Panc1 (cell line): ENCODE results near the gene MYLK. TPM values are rescaled to one million over a fixed set of nuclear protein-coding genes. Genes with fewer than 3 reads are reported as not detected.

Source experiments
- ATAC-seq: fragments of 200-7000 bp; cut with Tn5 transposase; 2 replicates; pipeline ENCODE4 v1.9.1; 2020; ENCODE audit warnings: mild to moderate bottlenecking, moderate library complexity
- BruUV-seq: library from RNA; stranded (reverse); fragments of 400-500 nt; replicated peaks from 2 replicates; lab custom pipeline; 2021; lab: Mats Ljungman, UMichigan
- CTCF ChIA-PET: fragments of 300-600 bp; sonication (Branson Sonifier 250); formaldehyde crosslinking; loops from one replicate; lab custom pipeline; 2022; ENCODE audit warnings: antibody characterized with exemption; lab: Charles Lee
- POLR2A ChIA-PET: fragments of 300-600 bp; sonication (Branson Sonifier 250); formaldehyde crosslinking; loops from one replicate; lab custom pipeline; 2022; ENCODE audit warnings: antibody characterized with exemption; lab: Charles Lee
- DNase-seq: peaks from one replicate; pipeline ENCODE4 v3.0.0-alpha.2; 2010; ENCODE audit warnings: low read depth, low spot score
- H3K27ac ChIP-seq: 2 replicates; pipeline ENCODE4 v1.5.1; 2011; ENCODE audit warnings: mild to moderate bottlenecking, low read length, inconsistent platforms
- H3K27me3 ChIP-seq: fragments of 200-500 bp; sonication (Bioruptor generic); 2 replicates; pipeline ENCODE4 v1.6.0; 2014; ENCODE audit warnings: low read length, inconsistent platforms; ENCODE audit not compliant: control insufficient read depth, insufficient read depth
- H3K36me3 ChIP-seq: fragments of 200-500 bp; sonication (Bioruptor generic); 2 replicates; pipeline ENCODE4 v1.5.1; 2014; ENCODE audit warnings: inconsistent platforms, mild to moderate bottlenecking, low read length, moderate library complexity; ENCODE audit not compliant: control insufficient read depth, insufficient read depth
- H3K4me1 ChIP-seq: 2 replicates; pipeline ENCODE4 v1.5.1; 2011; ENCODE audit warnings: inconsistent platforms, mild to moderate bottlenecking, low read length, moderate library complexity; ENCODE audit not compliant: control insufficient read depth, insufficient read depth
- H3K4me3 ChIP-seq, 2 experiments: 2 replicates each; pipeline ENCODE4 v1.5.1; 2011 to 2012; ENCODE audit warnings: low read depth in 2 of 2, low read length in 2 of 2, mild to moderate bottlenecking in 2 of 2, inconsistent platforms in 1 of 2, moderate library complexity in 1 of 2
- H3K9me3 ChIP-seq: fragments of 200-500 bp; sonication (Bioruptor generic); 2 replicates; pipeline ENCODE4 v1.5.1; 2014; ENCODE audit warnings: low read depth, mild to moderate bottlenecking, inconsistent platforms, low read length, moderate library complexity; ENCODE audit not compliant: control insufficient read depth, insufficient read depth
- POLR2AphosphoS5 ChIP-seq: IDR thresholded peaks from 2 replicates; pipeline ENCODE4 v1.6.1; 2012; ENCODE audit warnings: mild to moderate bottlenecking, low read depth, low read length, moderate library complexity
- REST ChIP-seq, 2 experiments: IDR thresholded peaks; 2 replicates each; pipeline ENCODE4 v1.6.1; 2011 to 2012; ENCODE audit warnings: low read depth in 2 of 2, control low read depth in 1 of 2, low read length in 1 of 2, mild to moderate bottlenecking in 1 of 2, moderate library complexity in 1 of 2; ENCODE audit not compliant: insufficient read depth in 1 of 2
- SIN3A ChIP-seq: IDR thresholded peaks from 2 replicates; pipeline ENCODE4 v1.6.1; 2012; ENCODE audit warnings: low read depth, mild to moderate bottlenecking, low read length, moderate library complexity, borderline replicate concordance; ENCODE audit not compliant: insufficient read depth
- TCF7L2 ChIP-seq: IDR thresholded peaks from 2 replicates; pipeline ENCODE4 v1.6.1; 2011; ENCODE audit warnings: mild to moderate bottlenecking, low read depth, low read length, inconsistent platforms
- in situ Hi-C: cut with HindIII; loops from 2 replicates; pipeline ENCODE4 v1.10.0; 2016; ENCODE audit warnings: low sequenced_read_pairs, low pct_unique_long_range_greater_than_20kb
- intact Hi-C: fragments of 100-400 bp; cut with micrococcal nuclease; formaldehyde crosslinking; loops from one replicate; pipeline ENCODE4 v1.10.0; 2022; ENCODE audit not compliant: unreplicated experiment
- total RNA-seq: library from RNA; stranded (reverse); gene quantifications from one replicate; pipeline ENCODE4 v1.2.1, GENCODE V29; 2021; ENCODE audit not compliant: unreplicated experiment
- TF ChIP-seq, protein P1 (sequence below): fragments of 450-650 bp; IDR thresholded peaks from 2 replicates; pipeline ENCODE4 v1.5.1; 2017; ENCODE audit warnings: mild to moderate bottlenecking

The MYLK gene
- total RNA-seq, 1 experiment from 2014 or later, result 29.7 TPM

- BruUV-seq, result no TSS peak
- no peaks in the 10 kb centered on the region for H3K9me3 ChIP-seq
- H3K4me3 ChIP-seq, result no peak overlapping the region
- TF ChIP-seq, protein P1, sequence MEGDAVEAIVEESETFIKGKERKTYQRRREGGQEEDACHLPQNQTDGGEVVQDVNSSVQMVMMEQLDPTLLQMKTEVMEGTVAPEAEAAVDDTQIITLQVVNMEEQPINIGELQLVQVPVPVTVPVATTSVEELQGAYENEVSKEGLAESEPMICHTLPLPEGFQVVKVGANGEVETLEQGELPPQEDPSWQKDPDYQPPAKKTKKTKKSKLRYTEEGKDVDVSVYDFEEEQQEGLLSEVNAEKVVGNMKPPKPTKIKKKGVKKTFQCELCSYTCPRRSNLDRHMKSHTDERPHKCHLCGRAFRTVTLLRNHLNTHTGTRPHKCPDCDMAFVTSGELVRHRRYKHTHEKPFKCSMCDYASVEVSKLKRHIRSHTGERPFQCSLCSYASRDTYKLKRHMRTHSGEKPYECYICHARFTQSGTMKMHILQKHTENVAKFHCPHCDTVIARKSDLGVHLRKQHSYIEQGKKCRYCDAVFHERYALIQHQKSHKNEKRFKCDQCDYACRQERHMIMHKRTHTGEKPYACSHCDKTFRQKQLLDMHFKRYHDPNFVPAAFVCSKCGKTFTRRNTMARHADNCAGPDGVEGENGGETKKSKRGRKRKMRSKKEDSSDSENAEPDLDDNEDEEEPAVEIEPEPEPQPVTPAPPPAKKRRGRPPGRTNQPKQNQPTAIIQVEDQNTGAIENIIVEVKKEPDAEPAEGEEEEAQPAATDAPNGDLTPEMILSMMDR, result peak; percentile 95
- no peak for TF ChIP-seq POLR2AphosphoS5
- DNase-seq, result peak; percentile 77
- ChIA-PET POLR2A (no interaction called here), CTCF (interaction anchor here (0.6 to 1.5 kb wide), 7 partner anchors 10 to 1458 kb away, joined by 3 to 17 read pairs (median 3); no protein-coding TSS in a partner anchor)
- H3K27ac ChIP-seq, result no peak overlapping the region
- no peaks in the 10 kb centered on the region for H3K4me1 ChIP-seq
- intact Hi-C loops (no loop called here), in situ Hi-C loops (no loop called here)
- no peaks in the 10 kb centered on the region for H3K27me3 ChIP-seq
- H3K36me3 ChIP-seq, result no peaks in the 10 kb centered on the region
- ATAC-seq, result peak; percentile 90
These were observed 241.8 kb downstream of the MYLK start for GRCh38 chr3:123642182-123642956.

DNA sequence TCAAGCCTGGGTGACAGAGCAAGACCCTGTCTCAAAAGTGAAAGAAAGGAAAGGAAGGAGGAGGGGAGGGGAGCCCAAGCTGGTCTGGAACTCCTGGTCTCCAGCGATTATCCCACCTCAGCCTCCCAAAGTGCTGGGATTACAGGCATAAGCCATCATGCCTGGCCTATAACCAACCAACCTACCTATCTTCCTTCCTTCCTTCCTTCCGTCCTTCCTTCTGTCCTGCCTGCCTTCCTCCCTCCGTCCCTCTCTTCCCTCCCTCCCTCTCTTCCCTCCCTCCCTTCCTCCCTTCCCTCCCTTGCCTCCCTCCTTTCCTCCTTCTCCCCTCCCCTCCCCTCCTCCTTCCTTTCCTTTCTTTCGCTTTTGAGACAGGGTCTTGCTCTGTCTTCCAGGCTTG, 242.6 kb downstream of the MYLK start:
- H3K27me3 ChIP-seq, result no peaks in the 10 kb centered on the region
- intact Hi-C loops, result no loop called here
- CTCF ChIA-PET, result interaction anchor here (0.7 to 1.5 kb wide), 4 partner anchors 11 to 109 kb away, joined by 3 to 17 read pairs (median 4); no protein-coding TSS in a partner anchor
- DNase-seq, result no peak
- POLR2A ChIA-PET, result interaction anchor here (0.6 kb wide), 1 partner anchor 292 kb away, joined by 7 read pairs; no protein-coding TSS in a partner anchor
- in situ Hi-C loops, result no loop called here
- no TSS peak for BruUV-seq
- no peak for TF ChIP-seq TCF7L2
- TF ChIP-seq, protein P1, result no peak
- TF ChIP-seq POLR2AphosphoS5, result no peak
- TF ChIP-seq REST (IDR thresholded peaks at IDR 0.05; ENCODE audit: insufficient read depth in 1 of 2, low read depth in 2 of 2, low read length in 1 of 2), result no peak
- no peak for TF ChIP-seq SIN3A
- H3K27ac ChIP-seq, result no peak overlapping the region
- no peaks in the 10 kb centered on the region for H3K9me3 ChIP-seq
- H3K36me3 ChIP-seq, result no peaks in the 10 kb centered on the region
- no peaks in the 10 kb centered on the region for H3K4me1 ChIP-seq
- ATAC-seq, result no peak
- no peak overlapping the region for H3K4me3 ChIP-seq
